Right kidney (tissue), 1 donor: ENCODE results near the gene MMS19.

Experiments used
- DNase-seq: peaks from one replicate; pipeline ENCODE4 v3.0.0-alpha.2; 2016

The MMS19 gene

GRCh38 chr10:97464226-97464625 lies 34.0 kb downstream of the MMS19 start:
- DNase-seq, result no peak

DNA sequence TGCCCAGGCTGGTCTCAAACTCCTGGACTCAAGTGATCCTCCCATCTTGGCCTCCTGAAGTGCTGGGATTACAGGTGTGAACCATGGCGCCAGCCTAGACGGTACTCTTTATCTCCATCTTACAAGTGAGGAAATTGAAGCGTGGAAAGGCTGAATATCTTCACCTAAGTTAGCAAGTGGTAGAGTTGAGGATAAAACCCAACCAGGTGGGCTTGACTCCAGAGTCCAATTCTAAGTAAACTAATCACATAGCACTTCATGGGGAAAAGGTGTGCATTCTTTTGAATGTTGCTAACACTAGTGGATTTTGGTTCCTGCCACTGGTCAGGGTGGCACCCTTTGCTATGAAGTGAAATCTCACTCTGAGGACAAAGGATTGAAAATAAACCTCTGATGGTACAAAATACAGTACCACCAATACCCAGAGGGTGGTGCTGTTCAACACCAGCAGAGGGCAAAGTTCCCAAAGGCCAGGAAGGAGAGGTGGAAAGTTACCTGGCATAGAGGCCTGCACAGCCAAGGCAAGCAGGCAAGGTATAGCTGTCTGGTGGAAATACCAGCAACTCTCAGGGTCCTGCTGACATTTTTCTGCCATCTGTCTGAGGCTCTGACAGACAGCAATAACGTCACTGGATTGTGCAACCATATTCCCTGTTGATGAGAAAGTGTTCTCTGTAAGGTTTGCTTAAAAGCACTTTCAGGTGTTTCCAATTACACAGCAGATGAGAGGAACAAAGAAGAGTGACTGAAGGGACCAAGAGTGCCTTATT lies 34.7 kb downstream of the MMS19 start:
- DNase-seq, result peak; percentile 53

DNA sequence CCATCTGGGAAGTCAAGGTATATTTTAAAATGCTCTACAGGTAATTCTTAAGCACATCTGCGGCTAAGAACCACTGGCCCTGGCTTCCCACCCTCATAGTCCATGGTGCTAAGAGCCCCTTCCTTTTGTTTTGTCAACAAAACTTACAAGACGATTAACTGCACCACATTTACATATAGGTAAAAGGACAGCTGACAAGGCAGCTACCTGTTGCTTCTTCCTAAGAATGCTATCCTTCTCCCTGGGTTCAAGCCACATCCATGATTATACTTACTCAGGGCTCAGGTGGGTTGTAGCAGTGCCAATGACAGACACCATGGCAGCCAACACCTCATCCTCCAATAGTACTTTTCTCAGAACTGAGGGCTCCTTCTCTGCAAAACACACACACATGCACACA lies 35.9 kb downstream of the MMS19 start:
- no peak for DNase-seq

DNA sequence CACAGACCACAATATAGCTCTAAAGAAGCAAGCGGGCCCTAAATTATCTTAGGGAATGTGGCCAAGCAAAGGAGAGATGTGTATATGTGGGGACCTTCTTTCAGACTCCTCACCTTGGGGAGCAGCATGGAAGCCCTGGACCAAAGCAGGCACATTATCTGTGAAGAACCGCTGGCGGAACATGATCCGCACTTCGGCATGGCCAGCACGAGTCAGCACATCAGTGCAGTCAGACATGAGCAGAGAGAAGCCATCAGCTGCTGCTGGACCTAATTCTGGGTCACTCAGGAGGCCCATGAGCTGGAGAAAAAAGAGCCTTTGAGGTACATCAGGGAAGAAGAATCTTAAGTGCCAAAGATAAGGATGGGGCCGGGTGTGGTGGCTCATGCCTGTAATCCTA lies 38.3 kb downstream of the MMS19 start:
- no peak for DNase-seq

- no peak for DNase-seq
Measured at GRCh38 chr10:97459111-97459510, 39.1 kb downstream of the MMS19 start.

DNA sequence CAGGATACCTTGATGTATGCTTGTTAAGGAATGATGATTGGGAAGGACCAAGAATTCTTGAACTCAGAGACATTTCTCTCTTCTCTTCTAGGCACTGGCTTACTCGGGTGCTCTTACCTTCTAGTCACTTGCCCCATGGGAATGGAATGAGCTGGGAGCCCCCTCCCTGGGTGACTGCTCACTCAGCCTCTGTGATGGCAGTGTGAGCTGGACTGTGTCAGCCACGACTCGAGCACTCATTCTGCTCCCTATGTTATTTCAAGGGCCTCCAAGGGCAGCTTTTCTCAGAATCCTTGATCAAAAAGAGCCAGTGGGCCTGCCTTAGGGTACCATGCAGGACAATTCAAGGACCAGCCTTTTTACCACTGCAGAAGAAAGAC lies 41.5 kb downstream of the MMS19 start:
- DNase-seq, result no peak

- DNase-seq, result no peak
Measured at GRCh38 chr10:97456034-97456685, 42.1 kb downstream of the MMS19 start.

DNA sequence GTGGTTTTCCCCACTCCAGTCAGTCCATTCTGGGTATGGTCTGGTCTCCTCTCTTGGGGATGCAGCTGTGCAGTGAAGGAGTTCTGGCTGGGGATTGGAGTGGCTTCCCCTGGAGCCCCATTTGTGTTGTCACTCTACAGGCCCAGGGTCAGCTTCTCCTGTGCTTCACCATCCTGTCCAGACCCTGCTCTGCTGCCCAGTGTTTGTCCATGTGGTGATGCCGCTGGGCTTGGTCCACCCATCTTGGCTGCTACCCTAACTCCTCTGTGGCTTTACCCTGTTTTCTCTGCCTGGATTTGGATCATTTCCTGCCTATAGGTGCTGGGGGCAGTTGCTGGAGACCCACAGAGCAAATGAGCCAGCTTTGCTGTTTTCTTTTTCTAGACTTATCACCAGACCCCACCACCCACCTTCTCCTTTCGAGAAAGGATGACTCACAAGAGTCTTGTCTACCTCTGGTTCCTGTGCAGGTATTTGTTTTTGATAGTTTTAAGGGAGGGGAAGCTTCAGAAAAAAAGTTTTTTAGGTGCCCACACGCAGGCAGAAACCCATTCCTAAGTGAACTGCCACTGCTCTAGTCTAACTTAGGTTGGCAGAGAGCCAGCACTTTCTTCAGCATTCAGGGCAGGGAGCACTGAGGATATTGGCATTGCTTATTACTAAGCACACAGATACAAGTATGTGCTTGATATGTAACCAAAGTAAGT lies 43.7 kb downstream of the MMS19 start:
- DNase-seq, result no peak

DNA sequence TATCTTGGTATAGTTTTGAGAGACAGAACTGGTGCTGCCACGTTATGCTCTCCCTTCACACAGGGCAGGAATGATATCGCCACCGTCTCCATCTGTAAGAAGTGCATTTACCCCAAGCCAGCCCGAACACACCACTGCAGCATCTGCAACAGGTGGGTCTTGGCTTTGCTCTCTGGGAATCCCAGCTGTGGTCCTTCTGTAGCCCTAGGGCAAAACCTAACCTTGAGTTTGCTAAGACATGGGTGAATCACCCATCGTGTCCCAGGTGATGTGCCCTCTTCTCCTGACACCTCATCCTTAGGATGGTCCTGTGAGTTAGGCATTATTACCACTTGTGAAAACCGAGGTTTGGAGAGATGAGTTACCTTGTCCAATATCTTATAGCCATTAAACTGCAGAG lies 45.9 kb downstream of the MMS19 start:
- no peak for DNase-seq

DNA sequence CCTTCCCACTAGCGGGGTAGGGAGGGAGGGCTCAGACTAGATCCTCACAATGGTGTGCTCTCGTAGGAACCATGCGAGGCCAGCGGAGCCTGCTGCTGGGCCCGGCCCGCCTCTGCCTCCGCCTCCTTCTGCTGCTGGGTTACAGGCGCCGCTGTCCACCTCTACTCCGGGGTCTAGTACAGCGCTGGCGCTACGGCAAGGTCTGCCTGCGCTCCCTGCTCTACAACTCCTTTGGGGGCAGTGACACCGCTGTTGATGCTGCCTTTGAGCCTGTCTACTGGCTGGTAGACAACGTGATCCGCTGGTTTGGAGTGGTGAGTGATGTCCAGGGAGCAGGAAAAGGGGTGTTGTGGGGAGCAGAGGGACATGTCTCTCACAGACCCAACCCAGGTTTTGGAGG lies 46.6 kb downstream of the MMS19 start:
- DNase-seq, result no peak

GRCh38 chr10:97450828-97451227 lies 47.4 kb downstream of the MMS19 start:
- DNase-seq, result no peak

DNA sequence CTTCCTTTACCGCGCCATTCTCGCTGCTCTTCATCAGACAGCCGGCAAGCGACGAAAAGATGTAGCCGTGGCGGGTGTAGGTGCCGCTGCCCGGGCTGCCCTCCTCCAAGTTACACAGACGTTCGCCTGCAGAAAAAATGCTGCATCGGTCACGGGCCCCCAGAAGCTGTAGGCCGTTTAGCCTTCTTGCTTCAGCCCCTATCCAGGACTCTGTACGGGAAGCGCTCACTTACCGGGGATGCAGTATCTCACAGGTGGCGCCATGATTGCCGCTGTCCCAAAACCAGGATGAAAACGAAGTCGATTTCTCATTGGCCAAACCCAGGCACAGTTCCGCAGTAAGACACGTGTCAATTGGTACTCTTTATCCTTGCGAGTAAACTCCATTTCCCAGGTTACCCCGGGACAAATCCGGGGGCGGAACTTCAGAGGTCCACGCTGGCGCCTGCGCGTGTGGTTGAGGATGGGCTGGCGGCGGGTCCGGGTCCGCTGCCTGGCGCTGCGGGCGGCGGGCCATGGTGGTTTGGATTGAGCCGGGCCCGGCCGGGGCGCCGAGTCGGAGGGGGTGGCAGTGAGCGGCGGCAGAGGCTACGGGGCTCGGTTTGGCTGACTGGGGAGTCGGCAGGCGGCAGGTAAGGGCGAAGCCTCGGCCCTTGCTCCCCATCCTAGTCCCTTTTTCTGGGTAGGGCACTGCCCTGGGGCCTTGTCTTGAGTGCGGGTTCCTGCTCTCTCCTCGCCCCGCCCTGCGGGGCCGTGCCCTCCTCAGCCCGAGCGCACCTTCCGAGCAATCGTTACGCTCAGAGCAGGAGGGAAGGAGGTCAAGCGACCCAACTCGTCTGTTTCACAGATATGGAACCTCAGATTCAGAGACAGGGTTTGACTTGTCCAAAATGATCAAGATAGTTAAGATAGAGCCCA lies 52.2 kb downstream of the MMS19 start, which contains the start of the genes EXOSC1 and ZDHHC16:
TSS of gene EXOSC1 (minus strand) at position 285 of the 918 bp plus-strand sequence. CDS start at position 264, 21 bp downstream.
TSS of gene ZDHHC16 (plus strand) at position 454 of the 918 bp plus-strand sequence. CDS start 5,501 bp downstream, outside the sequence.
- peak; percentile 86 for DNase-seq

DNA sequence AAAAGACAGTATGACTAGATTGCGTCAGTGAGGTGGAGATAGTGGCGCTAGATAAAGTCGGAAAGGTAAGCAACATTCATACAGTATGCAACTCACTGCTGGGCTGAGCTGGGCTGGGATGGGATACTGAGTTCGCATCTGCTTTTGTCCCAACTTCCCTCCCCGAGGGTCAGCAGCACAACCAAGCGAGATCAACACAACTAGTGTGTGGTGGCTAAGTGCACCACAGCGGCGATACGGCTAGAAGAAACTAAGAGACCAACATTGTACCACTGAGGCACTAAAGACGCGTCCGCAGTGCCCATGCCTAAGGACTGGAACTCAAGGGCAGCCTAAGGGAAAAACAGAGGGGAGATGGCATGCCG lies 52.9 kb downstream of the MMS19 start:
- DNase-seq, result no peak

DNA sequence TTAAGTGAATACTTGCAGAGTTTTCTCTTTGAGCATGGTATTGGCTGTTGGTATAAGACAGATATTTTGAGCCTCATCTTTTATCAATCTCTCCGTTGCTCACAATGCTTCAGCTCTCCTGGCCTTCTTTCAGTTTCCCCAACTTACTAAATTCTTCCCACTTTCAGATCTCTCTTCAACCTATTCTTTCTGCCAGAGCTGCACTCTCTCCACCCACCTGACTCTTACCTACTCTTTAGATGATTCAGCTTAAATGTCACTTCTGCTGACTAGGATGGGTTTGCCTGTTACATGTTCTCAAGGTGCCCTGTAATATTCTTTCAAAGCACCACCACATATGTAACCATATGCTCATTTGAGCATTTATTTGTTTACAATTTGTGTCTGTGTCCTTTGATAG lies 54.0 kb downstream of the MMS19 start:
- no peak for DNase-seq

DNA sequence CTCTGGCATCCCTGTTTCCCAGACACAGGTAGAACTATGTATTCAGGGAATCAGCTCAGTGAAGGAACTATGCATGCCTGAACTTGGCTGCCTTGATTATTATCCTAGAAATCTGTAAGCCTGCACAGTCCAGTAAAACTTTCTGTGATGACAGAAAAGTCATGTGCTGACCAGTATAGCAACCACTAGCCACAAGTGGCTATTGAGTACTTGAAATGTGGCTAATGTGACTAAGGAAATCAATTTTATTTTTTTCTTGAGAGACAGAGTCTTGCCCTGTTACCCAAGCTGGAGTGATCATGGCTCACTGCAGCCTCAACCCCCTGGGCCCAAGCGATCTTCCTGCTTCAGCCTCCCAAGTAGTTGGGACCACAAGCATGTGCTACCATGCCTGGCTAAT lies 55.9 kb downstream of the MMS19 start:
- DNase-seq, result no peak

DNA sequence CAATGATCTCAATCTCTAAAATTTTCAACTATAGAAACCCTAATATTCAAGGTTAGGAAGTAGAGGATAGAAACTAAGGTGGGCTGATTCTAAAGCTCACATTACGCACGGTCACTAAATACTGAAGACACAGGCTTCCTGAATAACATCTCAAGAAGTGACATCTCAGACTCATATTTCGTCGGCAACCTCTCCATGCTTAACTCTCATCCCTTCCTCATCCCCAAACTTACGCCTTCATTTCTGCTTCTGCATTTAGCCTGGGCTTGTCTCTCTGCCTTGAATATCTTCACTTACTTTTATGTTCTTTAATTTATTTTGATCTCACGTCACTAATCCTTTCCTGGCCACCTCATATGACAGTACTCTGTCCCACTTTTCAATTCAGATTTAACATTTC lies 63.0 kb downstream of the MMS19 start:
- no peak for DNase-seq

DNA sequence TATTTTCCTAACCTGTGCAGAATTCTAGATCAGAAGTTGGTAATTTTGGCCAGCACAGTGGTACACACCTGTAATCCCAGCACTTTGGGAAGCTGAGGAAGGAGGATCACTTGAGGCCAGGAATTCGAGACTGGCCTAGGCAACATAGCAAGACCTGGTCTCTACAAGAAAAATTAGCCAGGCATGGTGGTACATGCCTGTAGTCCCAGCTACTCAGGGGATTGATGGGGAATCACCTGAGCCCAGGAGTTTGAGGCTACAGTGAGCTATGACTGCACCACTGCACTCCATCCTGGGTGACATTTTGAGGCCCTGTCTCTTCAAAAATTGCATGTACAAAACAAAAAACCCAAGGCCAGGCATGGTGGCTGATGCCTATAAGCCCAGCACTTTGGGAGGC lies 63.7 kb downstream of the MMS19 start:
- DNase-seq, result no peak

DNA sequence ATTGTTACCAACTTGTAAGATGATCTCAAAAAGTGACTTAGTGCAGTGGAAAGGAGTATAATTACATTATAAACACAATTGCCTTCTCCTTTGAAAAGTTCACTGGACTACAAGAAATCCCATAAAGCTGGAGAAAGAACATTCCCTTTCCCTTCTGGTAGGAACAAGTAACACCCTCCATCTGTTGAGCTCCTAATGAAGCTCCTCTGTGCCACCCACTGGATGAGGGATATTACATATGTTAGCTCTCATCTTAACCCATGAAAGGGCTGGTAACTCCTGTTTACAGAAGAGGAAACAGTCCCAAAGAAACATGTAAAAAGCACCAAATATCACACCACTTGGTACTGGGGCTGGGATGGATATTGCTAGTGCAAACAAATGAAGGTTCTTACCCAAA lies 64.2 kb downstream of the MMS19 start:
- no peak for DNase-seq

GRCh38 chr10:97428572-97428981 lies 69.6 kb downstream of the MMS19 start:
- no peak for DNase-seq

- peak; percentile 46 for DNase-seq
Measured at GRCh38 chr10:97427571-97428179, 70.5 kb downstream of the MMS19 start.

DNA sequence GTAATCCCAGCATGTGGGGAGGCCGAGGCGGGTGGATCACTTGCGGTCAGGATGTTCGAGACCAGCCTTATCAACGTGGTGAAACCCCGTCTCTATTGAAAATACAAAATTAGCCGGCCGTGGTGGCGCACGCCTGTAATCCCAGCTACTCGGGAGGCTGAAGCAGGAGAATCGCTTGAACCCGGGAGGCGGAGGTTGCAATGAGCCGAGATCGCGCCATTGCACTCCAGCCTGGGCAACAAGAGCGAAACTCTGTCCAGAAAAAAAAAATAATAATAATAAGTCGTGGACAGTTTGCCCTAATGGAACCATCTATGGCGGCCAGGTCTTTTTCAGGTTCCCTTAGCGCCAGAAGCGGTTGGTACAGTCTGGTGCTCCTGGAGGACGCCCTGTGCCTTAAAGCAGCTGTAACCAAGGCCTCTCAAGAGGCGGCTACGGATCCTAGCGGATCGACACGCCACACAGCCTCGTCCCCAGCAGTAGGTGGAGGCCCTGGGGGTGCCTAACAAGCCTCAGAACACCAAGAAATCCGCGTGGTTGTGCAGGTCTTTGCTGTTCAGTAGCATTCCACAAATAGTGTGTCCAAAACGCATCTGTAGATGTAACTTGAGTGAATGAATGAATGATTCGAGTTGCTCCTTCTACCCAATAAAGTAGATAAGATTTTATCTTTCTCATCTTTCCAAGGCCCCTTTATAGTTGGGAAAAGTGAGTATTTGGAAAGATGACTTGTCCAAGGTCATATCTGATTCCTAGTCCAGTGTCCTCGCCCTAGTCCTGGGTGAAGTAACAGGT lies 71.2 kb downstream of the MMS19 start:
- DNase-seq, result peak; percentile 39
